ENCODE measurements around the gene DCTN3.

Gene DCTN3

GRCh38 chr9:34575241-34575640 is 45.1 kb downstream of the DCTN3 start:
- in situ Hi-C loops (cut with HindIII; ENCODE audit: low sequenced_read_pairs): loop anchor here (10.0 kb wide), 1 partner anchor 70 kb away; no protein-coding TSS in a partner anchor
- DNase-seq (ENCODE audit: low read depth, low spot score): no peak
- TF ChIP-seq CTCF (IDR thresholded peaks at IDR 0.05; ENCODE audit: low read depth, low read length): no peak

GRCh38 chr9:34574571-34574970 is 45.7 kb downstream of the DCTN3 start:
- no peak for TF ChIP-seq CTCF (IDR thresholded peaks at IDR 0.05; ENCODE audit: low read depth, low read length)
- in situ Hi-C loops (cut with HindIII; ENCODE audit: low sequenced_read_pairs): loop anchor here (10.0 kb wide), 1 partner anchor 70 kb away; no protein-coding TSS in a partner anchor
- H3K4me3 ChIP-seq (ENCODE audit: low read depth, low read length): no peak overlapping the region
- no peak for DNase-seq (ENCODE audit: low read depth, low spot score)

More at GRCh38 chr9:34575241-34575640, 45.1 kb downstream of the DCTN3 start:
- H3K4me3 ChIP-seq (ENCODE audit: low read depth, low read length): no peak overlapping the region

GRCh38 chr9:34573599-34574325 is 46.5 kb downstream of the DCTN3 start:
- in situ Hi-C loops (cut with HindIII; ENCODE audit: low sequenced_read_pairs): loop anchor here (10.0 kb wide), 1 partner anchor 69 kb away; no protein-coding TSS in a partner anchor
- no peak for DNase-seq (ENCODE audit: low read depth, low spot score)
- no peak for TF ChIP-seq CTCF (IDR thresholded peaks at IDR 0.05; ENCODE audit: low read depth, low read length)
- H3K4me3 ChIP-seq (ENCODE audit: low read depth, low read length): no peak overlapping the region

- H3K4me3 ChIP-seq (ENCODE audit: low read depth, low read length): no peak overlapping the region
- TF ChIP-seq CTCF (IDR thresholded peaks at IDR 0.05; ENCODE audit: low read depth, low read length): no peak
- DNase-seq (ENCODE audit: low read depth, low spot score): no peak
- in situ Hi-C loops (cut with HindIII; ENCODE audit: low sequenced_read_pairs): loop anchor here (10.0 kb wide), 1 partner anchor 68 kb away; no protein-coding TSS in a partner anchor
These were observed 47.7 kb downstream of the DCTN3 start for GRCh38 chr9:34572628-34573027.

GRCh38 chr9:34572092-34572491 is 48.2 kb downstream of the DCTN3 start:
- no peak overlapping the region for H3K4me3 ChIP-seq (ENCODE audit: low read depth, low read length)
- TF ChIP-seq CTCF (IDR thresholded peaks at IDR 0.05; ENCODE audit: low read depth, low read length): no peak
- no peak for DNase-seq (ENCODE audit: low read depth, low spot score)
- in situ Hi-C loops (cut with HindIII; ENCODE audit: low sequenced_read_pairs): loop anchor here (10.0 kb wide), 1 partner anchor 67 kb away; no protein-coding TSS in a partner anchor

GRCh38 chr9:34571481-34571810 is 48.8 kb downstream of the DCTN3 start:
- TF ChIP-seq CTCF (IDR thresholded peaks at IDR 0.05; ENCODE audit: low read depth, low read length): no peak
- DNase-seq (ENCODE audit: low read depth, low spot score): no peak
- H3K4me3 ChIP-seq (ENCODE audit: low read depth, low read length): no peak overlapping the region
- in situ Hi-C loops (cut with HindIII; ENCODE audit: low sequenced_read_pairs): loop anchor here (10.0 kb wide), 1 partner anchor 67 kb away; no protein-coding TSS in a partner anchor

Data from astrocyte of the spinal cord (primary cell).